OCI-LY7 (cell line): ENCODE data around the gene TRPM3.

Experiments
- CTCF ChIP-seq: fragments of 200-600 bp; sonication (generic); conservative IDR thresholded peaks from 2 replicates; pipeline ENCODE4 v1.5.1; 2014; ENCODE audit warnings: mild to moderate bottlenecking, antibody characterized with exemption, low read length, moderate library complexity, mixed read lengths
- EZH2phosphoT487 ChIP-seq: fragments of 200-600 bp; sonication (generic); IDR thresholded peaks from 2 replicates; pipeline ENCODE4 v1.6.1; 2018; ENCODE audit warnings: low read depth, borderline replicate concordance, mild to moderate bottlenecking, mixed run types, antibody characterized with exemption, low read length, moderate library complexity, mixed read lengths

DNA sequence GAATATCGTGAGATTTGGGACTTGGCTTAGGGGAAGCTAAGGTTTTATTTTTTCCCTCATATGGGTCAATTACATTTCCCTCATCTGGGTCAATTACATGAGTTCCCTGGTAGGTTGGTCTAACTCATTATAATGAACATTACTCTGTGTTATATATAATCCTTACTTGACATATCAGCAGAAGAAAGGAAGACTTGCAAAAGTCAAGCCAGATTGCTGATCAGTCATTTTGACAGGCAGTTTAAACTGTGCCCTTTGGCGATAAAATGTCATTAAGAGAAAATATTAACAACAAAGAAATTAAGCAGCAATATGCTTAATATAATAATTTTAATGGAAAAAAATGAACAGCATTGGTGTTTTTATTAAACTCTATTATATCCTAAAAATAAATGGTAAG, 23.1 kb upstream of the TRPM3 start:
- TF ChIP-seq CTCF (no peak), EZH2phosphoT487 (no peak)
